Measurements from ENCODE around the gene CLEC4M. TPM values are rescaled to one million over a fixed set of nuclear protein-coding genes. Genes with fewer than 3 reads are reported as not detected.

The CLEC4M gene
- total and polyA plus RNA-seq, 4 donors = 22.2 to 33.5 (median 32.9) TPM

- H3K27me3 ChIP-seq (ENCODE audit: control insufficient read depth in 4 of 4, insufficient read depth in 4 of 4, low read length in 3 of 4) = no peaks in the 10 kb centered on the region
- TF ChIP-seq HNF4A (conservative IDR thresholded peaks at IDR 0.05) (no peak), HNF4G (IDR thresholded peaks at IDR 0.05) (no peak), TAF1 (conservative IDR thresholded peaks at IDR 0.05) (no peak), EGR1 (IDR thresholded peaks at IDR 0.05; ENCODE audit: low read depth in 2 of 2) (no peak), SP1 (IDR thresholded peaks at IDR 0.05) (no peak), YY1 (IDR thresholded peaks at IDR 0.05) (no peak), JUND (IDR thresholded peaks at IDR 0.05) (no peak)
- H3K27ac ChIP-seq (ENCODE audit: low read depth in 1 of 2, low read length in 2 of 2) = no peak overlapping the region
- 81% methylated on average over 9 of the region's 9 CpGs for WGBS
- DNase-seq (ENCODE audit: low spot score) = no peak
- H3K36me3 ChIP-seq (ENCODE audit: control insufficient read depth in 4 of 4, insufficient read depth in 3 of 4, low read depth in 1 of 4, low read length in 3 of 4) = no peaks in the 10 kb centered on the region
- peaks cover 0 to 4% (median 1%) of the 10 kb centered on the region in 4 donors for H3K9me3 ChIP-seq (ENCODE audit: control insufficient read depth in 4 of 4, low read length in 3 of 4)
- no peaks in the 10 kb centered on the region for H3K4me1 ChIP-seq (ENCODE audit: control insufficient read depth in 4 of 4, insufficient read depth in 4 of 4, low read length in 3 of 4)
- H3K9ac ChIP-seq (ENCODE audit: low read depth in 1 of 2, low read length in 2 of 2) = no peak overlapping the region
- no peak overlapping the region for H3K4me3 ChIP-seq (ENCODE audit: low read depth in 1 of 3, low read length in 3 of 3)
Measured at GRCh38 chr19:7806876-7807275, 43.8 kb downstream of the CLEC4M start.

- no peaks in the 10 kb centered on the region for H3K36me3 ChIP-seq (ENCODE audit: control insufficient read depth in 4 of 4, insufficient read depth in 3 of 4, low read depth in 1 of 4, low read length in 3 of 4)
- 72% methylated on average over 5 of the region's 5 CpGs for WGBS
- H3K4me1 ChIP-seq (ENCODE audit: control insufficient read depth in 4 of 4, insufficient read depth in 4 of 4, low read length in 3 of 4) = no peaks in the 10 kb centered on the region
- H3K4me3 ChIP-seq (ENCODE audit: low read depth in 1 of 3, low read length in 3 of 3) = no peak overlapping the region
- no peaks in the 10 kb centered on the region for H3K27me3 ChIP-seq (ENCODE audit: control insufficient read depth in 4 of 4, insufficient read depth in 4 of 4, low read length in 3 of 4)
- no peak overlapping the region for H3K9ac ChIP-seq (ENCODE audit: low read depth in 1 of 2, low read length in 2 of 2)
- H3K9me3 ChIP-seq (ENCODE audit: control insufficient read depth in 4 of 4, low read length in 3 of 4) = peaks cover 0 to 4% (median 2%) of the 10 kb centered on the region in 4 donors
- no peak overlapping the region for H3K27ac ChIP-seq (ENCODE audit: low read depth in 1 of 2, low read length in 2 of 2)
- no peak for DNase-seq (ENCODE audit: low spot score)
- TF ChIP-seq SP1 (IDR thresholded peaks at IDR 0.05) (no peak), TAF1 (conservative IDR thresholded peaks at IDR 0.05) (no peak), ZBTB33 (IDR thresholded peaks at IDR 0.05) (no peak), RXRA (IDR thresholded peaks at IDR 0.05) (no peak), FOXA2 (IDR thresholded peaks at IDR 0.05) (no peak), HNF4A (conservative IDR thresholded peaks at IDR 0.05) (no peak), YY1 (IDR thresholded peaks at IDR 0.05) (no peak), NR2F2 (IDR thresholded peaks at IDR 0.05) (no peak), RAD21 (IDR thresholded peaks at IDR 0.05) (no peak), CTCF (IDR thresholded peaks at IDR 0.05; ENCODE audit: low read depth, low read length, missing input control) (no peak), HNF4G (IDR thresholded peaks at IDR 0.05) (no peak), EGR1 (IDR thresholded peaks at IDR 0.05; ENCODE audit: low read depth in 2 of 2) (no peak), FOXA1 (IDR thresholded peaks at IDR 0.05) (no peak), ATF3 (IDR thresholded peaks at IDR 0.05) (no peak), REST (IDR thresholded peaks at IDR 0.05) (no peak), GABPA (IDR thresholded peaks at IDR 0.05 in 1 of 2, conservative IDR thresholded peaks at IDR 0.05 in 1 of 2) (no peak), JUND (IDR thresholded peaks at IDR 0.05) (no peak), MAX (IDR thresholded peaks at IDR 0.05) (no peak)
Measured at GRCh38 chr19:7808108-7808507, 45.1 kb downstream of the CLEC4M start.

Data from liver (tissue), 9 donors.